PC-9 (cell line): Measurements from ENCODE around the gene USP8. TPM values are rescaled to one million over a fixed set of nuclear protein-coding genes. Genes with fewer than 3 reads are reported as not detected.
"Not testable (repeated sequence)": the region's sequence is repeated elsewhere in the genome, so short reads cannot be mapped to it uniquely, and the experiment has no call there.

ENCODE experiments used
- BruUV-seq: library from RNA; stranded (reverse); fragments of 400-500 nt; replicated peaks from 2 replicates; lab custom pipeline; 2021; lab: Mats Ljungman, UMichigan
- CTCF ChIA-PET: fragments of 300-600 bp; sonication (Branson Sonifier 250); formaldehyde crosslinking; loops from one replicate; lab custom pipeline; 2022; ENCODE audit warnings: antibody characterized with exemption; lab: Charles Lee
- POLR2A ChIA-PET: fragments of 300-600 bp; sonication (Branson Sonifier 250); formaldehyde crosslinking; loops from one replicate; lab custom pipeline; 2022; ENCODE audit warnings: antibody characterized with exemption; ENCODE audit not compliant: unreplicated experiment; lab: Charles Lee
- DNase-seq, 2 experiments: peaks; one replicate each; pipeline versions ENCODE4 v3.0.0 to v3.0.0-alpha.2; 2015 to 2022; ENCODE audit warnings: mixed read lengths in 1 of 2
- H2AFZ ChIP-seq: fragments of 200-600 bp; sonication (generic); 2 replicates; pipeline ENCODE4 v1.8.1; 2017; ENCODE audit warnings: antibody characterized with exemption
- H3F3A ChIP-seq: fragments of 200-600 bp; sonication (generic); 2 replicates; pipeline ENCODE4 v1.8.1; 2017; ENCODE audit warnings: antibody characterized with exemption, mild to moderate bottlenecking, low read depth; ENCODE audit not compliant: insufficient read depth
- H3K27ac ChIP-seq: fragments of 200-600 bp; sonication (generic); 2 replicates; pipeline ENCODE4 v1.6.1; 2016; ENCODE audit warnings: mixed run types
- H3K27me3 ChIP-seq: fragments of 200-600 bp; sonication (generic); 2 replicates; pipeline ENCODE4 v1.6.1; 2016; ENCODE audit warnings: low read depth, mixed run types; ENCODE audit not compliant: insufficient read depth
- H3K36me3 ChIP-seq: fragments of 200-600 bp; sonication (generic); 2 replicates; pipeline ENCODE4 v1.6.1; 2016; ENCODE audit warnings: low read depth, mixed run types
- H3K4me1 ChIP-seq: fragments of 200-600 bp; sonication (generic); replicated peaks from 2 replicates; pipeline ENCODE4 v1.6.1; 2016; ENCODE audit warnings: mixed run types; ENCODE audit not compliant: insufficient read depth
- H3K4me2 ChIP-seq: fragments of 200-600 bp; sonication (generic); 2 replicates; pipeline ENCODE4 v1.6.1; 2017; ENCODE audit warnings: mixed run types
- H3K4me3 ChIP-seq: fragments of 200-600 bp; sonication (generic); 2 replicates; pipeline ENCODE4 v1.6.1; 2016; ENCODE audit warnings: mixed run types
- H3K79me2 ChIP-seq: fragments of 200-600 bp; sonication (generic); 2 replicates; pipeline ENCODE4 v1.6.1; 2017; ENCODE audit warnings: low read depth, mixed run types
- H3K9me2 ChIP-seq: fragments of 200-600 bp; sonication (generic); 2 replicates; pipeline ENCODE4 v1.8.1; 2017; ENCODE audit warnings: mild to moderate bottlenecking; ENCODE audit not compliant: insufficient read depth
- H3K9me3 ChIP-seq: fragments of 200-600 bp; sonication (generic); 2 replicates; pipeline ENCODE4 v1.8.1; 2016; ENCODE audit warnings: low read depth; ENCODE audit not compliant: insufficient read depth
- H4K20me1 ChIP-seq: fragments of 200-600 bp; sonication (generic); 2 replicates; pipeline ENCODE4 v1.8.1; 2017; ENCODE audit not compliant: insufficient read depth
- CTCF ChIP-seq: fragments of 200-600 bp; sonication (generic); conservative IDR thresholded peaks from 2 replicates; pipeline ENCODE4 v1.6.1; 2017; ENCODE audit warnings: mixed run types, antibody characterized with exemption, mild to moderate bottlenecking, moderate library complexity
- EZH2 ChIP-seq: fragments of 200-600 bp; sonication (generic); IDR thresholded peaks from 2 replicates; pipeline ENCODE4 v1.8.0; 2017; ENCODE audit warnings: antibody characterized with exemption, low read depth
- intact Hi-C: fragments of 100-400 bp; cut with micrococcal nuclease; formaldehyde crosslinking; loops from one replicate; pipeline ENCODE4 v1.10.0; 2022; ENCODE audit not compliant: unreplicated experiment
- total RNA-seq: library from RNA; stranded (reverse); gene quantifications from 2 replicates; pipeline ENCODE4 v1.2.3, GENCODE V29; 2021

USP8 gene
- total RNA-seq, 1 experiment from 2014 or later = 70.7 TPM

- intact Hi-C loops = no loop called here
- CTCF ChIA-PET = no interaction called here
These were observed 6.1 kb upstream of the USP8 start for GRCh38 chr15:50418041-50418583.

GRCh38 chr15:50425219-50425618 is 1.0 kb downstream of the USP8 start:
- Histone ChIP-seq H3K27me3 (no peaks in the 10 kb centered on the region), H3K9me3 (no peaks in the 10 kb centered on the region), H3K4me2 (peak overlapping the region; percentile 94), H3F3A (peaks cover 5% of the 10 kb centered on the region; the same call in 1 of the 2 replicates), H3K27ac (no peak overlapping the region), H3K4me1 (0 out of 2 replicates have a peak, but pooled peaks cover 15% of the 10 kb centered on the region), H3K79me2 (peaks cover 58% of the 10 kb centered on the region), H4K20me1 (0 out of 2 replicates have a peak, but pooled peaks cover 10% of the 10 kb centered on the region), H3K36me3 (no peaks in the 10 kb centered on the region), H3K4me3 (peak overlapping the region; percentile 85), H3K9me2 (no peaks in the 10 kb centered on the region), H2AFZ (no peak overlapping the region)
- intact Hi-C loops = no loop called here
- ChIA-PET POLR2A (interaction anchor here (0.5 to 1.2 kb wide), 5 partner anchors 34 to 1386 kb away, joined by 5 to 34 read pairs (median 6); partner anchors contain the start of gene GABPB1), CTCF (interaction anchor here (0.6 to 1.5 kb wide), 2 partner anchors 34 to 73 kb away, joined by 4 to 11 read pairs; no protein-coding TSS in a partner anchor)
- no peak for DNase-seq
- BruUV-seq = no TSS peak
- TF ChIP-seq CTCF = no peak
- TF ChIP-seq EZH2 = no peak

More at GRCh38 chr15:50418041-50418583, 6.1 kb upstream of the USP8 start:
- DNase-seq = no peak
- TF ChIP-seq EZH2 = no peak
- TF ChIP-seq CTCF = no peak
- H3K27ac ChIP-seq = no peak overlapping the region
- H3K27me3 ChIP-seq = no peaks in the 10 kb centered on the region
- H3K9me2 ChIP-seq = no peaks in the 10 kb centered on the region
- POLR2A ChIA-PET = no interaction called here
- no peak overlapping the region for H3K4me2 ChIP-seq
- H3K9me3 ChIP-seq = no peaks in the 10 kb centered on the region
- H3F3A ChIP-seq = no peaks in the 10 kb centered on the region
- no peaks in the 10 kb centered on the region for H3K4me1 ChIP-seq
- no peaks in the 10 kb centered on the region for H3K79me2 ChIP-seq
- BruUV-seq = no TSS peak
- no peak overlapping the region for H2AFZ ChIP-seq
- H4K20me1 ChIP-seq = no peaks in the 10 kb centered on the region
- H3K4me3 ChIP-seq = no peak overlapping the region
- H3K36me3 ChIP-seq = no peaks in the 10 kb centered on the region

- H3K9me3 ChIP-seq, H3K36me3 ChIP-seq, DNase-seq, H3K27ac ChIP-seq, POLR2A ChIA-PET, H3K27me3 ChIP-seq, H3F3A ChIP-seq, intact Hi-C loops, H2AFZ ChIP-seq, H3K9me2 ChIP-seq, BruUV-seq, H4K20me1 ChIP-seq, CTCF ChIA-PET: not testable (repeated sequence)
- Histone ChIP-seq H3K79me2 (peaks cover 63% of the 10 kb centered on the region), H3K4me1 (0 out of 2 replicates have a peak, but pooled peaks cover 15% of the 10 kb centered on the region), H3K4me3 (peak overlapping the region; percentile 85), H3K4me2 (peak overlapping the region; percentile 94)
These were observed 1.6 kb downstream of the USP8 start for GRCh38 chr15:50425678-50426246.
